Raji (cell line): Measurements from ENCODE around the gene KAT2A.

Experiments
- POLR2A ChIP-seq: IDR thresholded peaks from 2 replicates; pipeline ENCODE4 v1.6.1; 2011; ENCODE audit warnings: low read depth, low read length, control low read depth; ENCODE audit not compliant: insufficient read depth

KAT2A gene

GRCh38 chr17:42120770-42121769, at the start of gene KAT2A:
TSS of gene KAT2A (minus strand) at chr17:42121367. CDS start at chr17:42121304, 63 bp downstream.
- TF ChIP-seq POLR2A = peak; percentile 87

GRCh38 chr17:42169351-42169750, 48.2 kb upstream of the KAT2A start:
- no peak for TF ChIP-seq POLR2A

GRCh38 chr17:42167807-42168206, 46.6 kb upstream of the KAT2A start:
- no peak for TF ChIP-seq POLR2A

GRCh38 chr17:42166196-42166763, 45.1 kb upstream of the KAT2A start:
- no peak for TF ChIP-seq POLR2A

DNA sequence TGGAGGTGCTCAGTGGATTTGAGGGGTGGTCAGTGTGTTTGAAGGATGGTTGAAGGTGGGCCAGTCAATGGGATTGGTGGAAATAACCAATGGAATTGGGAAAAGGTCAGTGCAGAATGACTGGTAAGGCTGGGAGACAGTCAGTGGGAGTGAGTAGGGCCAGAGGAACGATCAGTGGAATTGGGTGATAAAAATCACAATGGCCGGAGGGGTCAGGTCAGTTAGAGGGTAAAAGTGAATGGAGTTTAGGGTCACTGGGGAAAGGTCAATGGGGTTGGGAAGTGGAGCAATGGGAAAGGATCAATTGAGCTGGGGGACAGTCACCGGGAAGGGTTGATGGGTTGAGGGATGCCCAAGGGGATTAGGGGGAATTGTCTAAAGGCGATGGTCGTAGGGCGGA, 44.6 kb upstream of the KAT2A start:
- no peak for TF ChIP-seq POLR2A

GRCh38 chr17:42163696-42164407, 42.7 kb upstream of the KAT2A start:
- no peak for TF ChIP-seq POLR2A

DNA sequence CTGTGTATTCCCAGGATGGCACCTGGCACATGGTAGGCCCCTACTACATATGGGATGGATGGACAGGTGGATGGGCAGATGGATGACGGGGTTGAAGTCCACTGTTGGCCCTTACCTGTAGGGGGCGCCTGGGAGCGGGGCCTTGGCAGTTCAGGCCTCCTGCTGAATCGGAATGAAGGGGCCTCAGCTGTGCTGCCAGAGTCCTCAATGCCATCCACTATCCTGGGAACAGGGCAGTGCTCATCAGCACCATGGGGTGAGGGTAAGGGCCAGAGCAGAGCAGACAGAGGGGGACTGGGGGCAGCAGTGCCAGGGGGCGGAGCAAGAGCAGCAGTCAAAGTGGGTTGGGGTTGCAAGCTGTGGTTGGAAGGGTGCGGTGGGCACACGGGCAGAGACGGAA, 41.9 kb upstream of the KAT2A start:
- TF ChIP-seq POLR2A = no peak

- no peak for TF ChIP-seq POLR2A
These were observed 39.4 kb upstream of the KAT2A start for GRCh38 chr17:42160531-42160910.

GRCh38 chr17:42159796-42160530, 38.8 kb upstream of the KAT2A start:
- no peak for TF ChIP-seq POLR2A

- TF ChIP-seq POLR2A = no peak
These were observed 34.5 kb upstream of the KAT2A start for GRCh38 chr17:42155614-42156045.

- TF ChIP-seq POLR2A = no peak
These were observed 33.0 kb upstream of the KAT2A start for GRCh38 chr17:42153919-42154742.

- no peak for TF ChIP-seq POLR2A
These were observed 25.9 kb upstream of the KAT2A start for GRCh38 chr17:42146911-42147607.

DNA sequence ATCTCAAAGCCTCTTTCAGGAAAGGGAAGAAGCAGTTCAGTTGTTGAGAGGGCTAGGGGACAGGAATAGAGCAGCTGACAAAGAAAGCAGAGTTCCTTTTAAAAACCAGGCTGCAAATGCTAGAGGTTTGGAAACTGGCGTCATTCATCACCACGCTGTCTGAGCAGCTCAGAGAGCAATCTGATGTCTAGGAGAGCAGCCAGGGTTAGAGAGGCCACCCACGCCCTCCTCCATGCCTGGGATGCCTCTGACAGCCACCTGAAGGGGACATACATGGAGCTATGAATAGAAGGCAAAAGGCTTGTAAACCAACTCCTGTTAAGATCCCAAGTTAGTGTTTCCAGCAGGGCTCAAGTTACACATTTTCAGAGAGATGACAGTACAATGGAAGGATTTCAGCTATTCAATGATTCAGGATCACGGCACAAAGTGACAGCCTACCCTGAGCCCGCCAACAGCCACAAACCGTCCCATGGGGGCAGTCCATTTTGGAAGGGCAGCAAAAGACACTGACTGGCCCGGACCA, 21.3 kb upstream of the KAT2A start:
- TF ChIP-seq POLR2A = no peak
